ENCODE measurements around the gene SRRM3. TPM values are rescaled to one million over a fixed set of nuclear protein-coding genes. Genes with fewer than 3 reads are reported as not detected.

SRRM3 gene
- total and polyA plus RNA-seq, 9 of the 15 experiments (the other 6 are each of a cell fraction or from before 2014, with no cell fraction given): 0.04 to 0.91 (median 0.46) TPM; not detected in 2

GRCh38 chr7:76336094-76336493 is 134.4 kb downstream of the SRRM3 start:
- Histone ChIP-seq H4K20me1 (replicated peaks; ENCODE audit: control insufficient read depth, insufficient read depth, low read length) (peaks cover 36% of the 10 kb centered on the region), H3K9me1 (ENCODE audit: control insufficient read depth, insufficient read depth, low read length) (no peaks in the 10 kb centered on the region), H3K4me3 (no peak overlapping the region), H3K4me2 (ENCODE audit: insufficient read depth, low read length) (no peak overlapping the region), H3K4me1 (replicated peaks in 1 of 2; ENCODE audit: control insufficient read depth in 2 of 2, insufficient read depth in 2 of 2, low read length in 2 of 2) (peaks cover 16 to 23% of the 10 kb centered on the region in 2 experiments; a peak in 4 of 5 replicates), H3K9ac (ENCODE audit: insufficient read depth in 1 of 2, low read depth in 2 of 2, low read length in 2 of 2) (no peak overlapping the region), H3K27ac (ENCODE audit: extremely low read depth, low read depth, low read length) (0 out of 3 replicates have a peak overlapping the region, but pooled peaks have one; percentile 1), H2AFZ (ENCODE audit: low read depth, low read length) (no peak overlapping the region), H3K79me2 (ENCODE audit: control insufficient read depth, insufficient read depth, low read length) (peaks cover 98% of the 10 kb centered on the region), H3K9me3 (replicated peaks; ENCODE audit: control insufficient read depth, insufficient read depth, low read depth, low read length) (no peaks in the 10 kb centered on the region), H3K27me3 (ENCODE audit: control insufficient read depth in 2 of 2, insufficient read depth in 2 of 2, low read length in 2 of 2) (no peaks in the 10 kb centered on the region), H3K36me3 (ENCODE audit: control insufficient read depth, insufficient read depth, low read length) (peaks cover 86% of the 10 kb centered on the region)
- FAIRE-seq: no peak
- in situ Hi-C loops (cut with MboI): no loop called here
- ChIA-PET POLR2A (interaction anchor here (0.9 to 1.5 kb wide), 4 partner anchors 12 to 37 kb away, joined by 3 to 6 read pairs (median 3); no protein-coding TSS in a partner anchor), CTCF (ENCODE audit: low intra/inter-chr PET ratio) (no interaction called here)
- BruUV-seq (replicated peaks): no TSS peak
- ATAC-seq: peak; percentile 17
- peak in 1 of 4 experiments; percentile 10 for DNase-seq (ENCODE audit: extremely low read depth in 1 of 4, low spot score in 3 of 4)
- intact Hi-C loops (cut with micrococcal nuclease): no loop called here
- TF ChIP-seq SFPQ (IDR thresholded peaks at IDR 0.05; ENCODE audit: low read depth, low read length) (no peak), ZBED1 (IDR thresholded peaks at IDR 0.05) (no peak), NKRF (IDR thresholded peaks at IDR 0.05; ENCODE audit: borderline replicate concordance) (no peak), GABPB2 (CRISPR knock-in tag; conservative IDR thresholded peaks at IDR 0.05) (no peak), ESRRA (IDR thresholded peaks at IDR 0.05; ENCODE audit: borderline replicate concordance, low read depth) (no peak), ASH1L (IDR thresholded peaks at IDR 0.05; ENCODE audit: borderline replicate concordance, low read depth, partially characterized antibody) (no peak), KDM4B (IDR thresholded peaks at IDR 0.05; ENCODE audit: borderline replicate concordance in 2 of 2, low read depth in 1 of 2) (no peak), ARID2 (IDR thresholded peaks at IDR 0.05) (no peak), HMGXB4 (CRISPR knock-in tag; IDR thresholded peaks at IDR 0.05) (no peak), DLX4 (CRISPR knock-in tag; IDR thresholded peaks at IDR 0.05) (no peak), NONO (IDR thresholded peaks at IDR 0.05; ENCODE audit: low read depth in 2 of 2, low read length in 1 of 2) (no peak), ZNF589 (CRISPR knock-in tag; IDR thresholded peaks at IDR 0.05; ENCODE audit: low read depth) (no peak), HDGF (IDR thresholded peaks at IDR 0.05) (no peak), RBFOX2 (IDR thresholded peaks at IDR 0.05; ENCODE audit: low read depth, low read length) (no peak)

All from K562 (cell line).